Measurements from ENCODE around the gene NFIB. TPM values are rescaled to one million over a fixed set of nuclear protein-coding genes. Genes with fewer than 3 reads are reported as not detected.

The NFIB gene
- total RNA-seq, 2 donors from 2014 or later, result 131 to 165 TPM

GRCh38 chr9:14326264-14326826 is 12.4 kb upstream of the NFIB start:
- peak; percentile 75 for DNase-seq (ENCODE audit: low spot score)
- Histone ChIP-seq H3K4me1 (replicated peaks) (no peaks in the 10 kb centered on the region), H3K4me3 (no peak overlapping the region), H3K9me3 (no peaks in the 10 kb centered on the region), H3K27me3 (replicated peaks; ENCODE audit: insufficient read depth) (no peaks in the 10 kb centered on the region), H3K36me3 (no peaks in the 10 kb centered on the region), H3K27ac (peak overlapping the region; percentile 24 to 40)
- 53% methylated on average over 3 of the region's 3 CpGs for WGBS
- no peak for TF ChIP-seq CTCF (IDR thresholded peaks at IDR 0.05)
- TF ChIP-seq POLR2AphosphoS5 (IDR thresholded peaks at IDR 0.05), result peak; percentile 88
- no peak for TF ChIP-seq POLR2A (IDR thresholded peaks at IDR 0.05)
- intact Hi-C loops (cut with DNase I), result no loop called here

GRCh38 chr9:14325147-14325546 is 11.2 kb upstream of the NFIB start:
- intact Hi-C loops (cut with DNase I), result no loop called here
- no peaks in the 10 kb centered on the region for H3K36me3 ChIP-seq
- no peaks in the 10 kb centered on the region for H3K9me3 ChIP-seq
- no peak overlapping the region for H3K27ac ChIP-seq
- H3K4me1 ChIP-seq (replicated peaks), result no peaks in the 10 kb centered on the region
- H3K4me3 ChIP-seq, result no peak overlapping the region
- no peaks in the 10 kb centered on the region for H3K27me3 ChIP-seq (replicated peaks; ENCODE audit: insufficient read depth)
- TF ChIP-seq POLR2AphosphoS5 (IDR thresholded peaks at IDR 0.05), result no peak
- no peak for TF ChIP-seq POLR2A (IDR thresholded peaks at IDR 0.05)
- TF ChIP-seq CTCF (IDR thresholded peaks at IDR 0.05), result no peak
- no peak for DNase-seq (ENCODE audit: low spot score)

- H3K27me3 ChIP-seq (replicated peaks; ENCODE audit: insufficient read depth), result no peaks in the 10 kb centered on the region
- H3K36me3 ChIP-seq, result no peaks in the 10 kb centered on the region
- no peaks in the 10 kb centered on the region for H3K4me1 ChIP-seq (replicated peaks)
- WGBS, result 84% methylated on average over 2 of the region's 2 CpGs
- H3K4me3 ChIP-seq, result no peak overlapping the region
- DNase-seq (ENCODE audit: low spot score), result no peak
- H3K27ac ChIP-seq, result peak overlapping the region; percentile 98 to 99
- intact Hi-C loops (cut with DNase I), result loop anchor here (2.0 to 5.0 kb wide), 2 partner anchors 25 to 1047 kb away; partner anchors contain the start of gene MPDZ
- H3K9me3 ChIP-seq, result no peaks in the 10 kb centered on the region
- TF ChIP-seq CTCF (IDR thresholded peaks at IDR 0.05), result no peak
These were observed 10.2 kb upstream of the NFIB start for GRCh38 chr9:14323985-14324650.

- H3K27me3 ChIP-seq (replicated peaks; ENCODE audit: insufficient read depth), result no peaks in the 10 kb centered on the region
- 20% methylated on average over 17 of the region's 17 CpGs for WGBS
- H3K27ac ChIP-seq, result peak overlapping the region; percentile 98 to 99
- H3K36me3 ChIP-seq, result no peaks in the 10 kb centered on the region
- no peak for DNase-seq (ENCODE audit: low spot score)
- no peaks in the 10 kb centered on the region for H3K4me1 ChIP-seq (replicated peaks)
- peak overlapping the region; percentile 59 to 67 for H3K4me3 ChIP-seq
- intact Hi-C loops (cut with DNase I), result loop anchor here (2.0 to 5.0 kb wide), 2 partner anchors 25 to 1046 kb away; partner anchors contain the start of gene MPDZ
- TF ChIP-seq POLR2A (IDR thresholded peaks at IDR 0.05), result no peak
- TF ChIP-seq POLR2AphosphoS5 (IDR thresholded peaks at IDR 0.05), result no peak
- no peak for TF ChIP-seq CTCF (IDR thresholded peaks at IDR 0.05)
- no peaks in the 10 kb centered on the region for H3K9me3 ChIP-seq
These were observed 9.4 kb upstream of the NFIB start for GRCh38 chr9:14323083-14323971.
